Lung (tissue), 12 donors: ENCODE data around the gene TMPRSS13. TPM values are rescaled to one million over a fixed set of nuclear protein-coding genes. Genes with fewer than 3 reads are reported as not detected.
A peak's percentile ranks its signal among the peaks of the same experiment; 100 is the strongest.
"Not testable (repeated sequence)": the region's sequence is repeated elsewhere in the genome, so short reads cannot be mapped to it uniquely, and the experiment has no call there.

Source experiments
- ATAC-seq: fragments of 200-7000 bp; cut with Tn5 transposase; one replicate; pipeline ENCODE4 v1.9.1; 2020; ENCODE audit warnings: moderate number of reproducible peaks; ENCODE audit not compliant: insufficient read depth, low FRiP score
- DNase-seq, 3 donors: peaks; one replicate each; pipeline ENCODE4 v3.0.0-alpha.2; 2013 to 2017
- H3K27ac ChIP-seq, 2 donors: one replicate each; pipeline ENCODE4 v1.5.1; 2013; ENCODE audit warnings: mild to moderate bottlenecking in 2 of 2, moderate library complexity in 2 of 2, control low read depth in 1 of 2, inconsistent platforms in 1 of 2, low read depth in 1 of 2, low read length in 1 of 2
- H3K27me3 ChIP-seq, 3 donors: one replicate each; pipeline ENCODE4 v1.5.1; 2013; ENCODE audit warnings: low read length in 2 of 3; ENCODE audit not compliant: control insufficient read depth in 3 of 3, insufficient read depth in 3 of 3
- H3K36me3 ChIP-seq, 4 donors: one replicate each; pipeline ENCODE4 v1.5.1; 2013; ENCODE audit warnings: low read length in 4 of 4, mild to moderate bottlenecking in 1 of 4, moderate library complexity in 1 of 4; ENCODE audit not compliant: control insufficient read depth in 4 of 4, insufficient read depth in 4 of 4
- H3K4me1 ChIP-seq, 5 donors: one replicate each; pipeline ENCODE4 v1.5.1; 2013; ENCODE audit warnings: low read length in 5 of 5, mild to moderate bottlenecking in 2 of 5, moderate library complexity in 1 of 5; ENCODE audit not compliant: control insufficient read depth in 5 of 5, insufficient read depth in 5 of 5
- H3K4me3 ChIP-seq: one replicate; pipeline ENCODE4 v1.5.1; 2013; ENCODE audit warnings: mild to moderate bottlenecking, control low read depth, moderate library complexity
- H3K9ac ChIP-seq, 2 donors: one replicate each; pipeline ENCODE4 v1.5.1; 2013; ENCODE audit warnings: low read length in 2 of 2, control low read depth in 1 of 2; ENCODE audit not compliant: insufficient read depth in 1 of 2
- H3K9me3 ChIP-seq, 4 donors: one replicate each; pipeline ENCODE4 v1.5.1; 2013; ENCODE audit warnings: low read length in 3 of 4, mild to moderate bottlenecking in 1 of 4, moderate library complexity in 1 of 4; ENCODE audit not compliant: control insufficient read depth in 4 of 4, insufficient read depth in 3 of 4
- WGBS, 2 donors: extraction: QIAGEN DNeasy Blood & Tissue Kit; methylation state at CpG; one replicate each; pipeline ENCODE4 v1.1.7; 2013; 5-methylcytosine and 5-hydroxymethylcytosine counted together
- polyA plus RNA-seq, 2 donors: library from polyadenylated mRNA; stranded (reverse); fragments of 200-250 nt; gene quantifications; one replicate each; pipeline ENCODE4 v1.2.1, GENCODE V29; 2013
- total RNA-seq, 2 donors: library from RNA; depleted of rRNA in 1 of 2; stranded (reverse); fragments of >200 nt in 1 of 2; gene quantifications; one replicate each; pipeline ENCODE4 v1.2.1, GENCODE V29; 2014 to 2021
- TF ChIP-seq, protein P1 (sequence below): IDR thresholded peaks from 2 replicates; pipeline ENCODE4 v1.5.1; 2012; ENCODE audit warnings: mild to moderate bottlenecking; ENCODE audit errors: control extremely low read depth, extremely low read depth
- donor health status: control.
- donor health status: control.
- donor health status: Bipolar disorder and iron deficiency.
- donor health status: healthy.
- donor health status: DM: yes; HTN: yes; CAD: no.

TMPRSS13 gene
- total and polyA plus RNA-seq, 4 donors: 5.8 to 9.4 (median 9.2) TPM

DNA sequence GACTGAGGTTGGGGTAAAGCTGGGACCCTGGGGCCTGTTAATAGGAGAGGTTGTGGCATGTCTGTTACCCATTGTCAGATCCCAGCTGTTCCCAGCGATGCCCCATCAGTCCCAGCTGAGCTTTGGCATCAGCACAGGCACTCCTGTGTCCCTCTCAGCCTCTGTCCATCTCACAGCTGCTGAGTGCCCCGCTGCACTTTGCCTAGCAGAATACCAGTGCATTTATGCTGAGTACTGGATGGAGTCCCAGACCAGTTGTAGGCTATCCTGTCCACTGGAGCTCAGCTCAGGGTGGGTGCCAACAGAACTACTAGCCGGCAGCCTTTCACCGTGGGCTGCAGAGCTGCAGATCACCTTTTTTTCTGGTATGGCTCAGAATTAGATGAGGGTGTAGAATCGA, 62.7 kb downstream of the TMPRSS13 start:
- peak overlapping the region in 1 of 2 donors; percentile 34 for H3K27ac ChIP-seq
- H3K9ac ChIP-seq: no peak overlapping the region
- no peaks in the 10 kb centered on the region for H3K27me3 ChIP-seq
- ATAC-seq (no peak), DNase-seq (no peak)
- peaks cover 0 to 42% (median 27%) of the 10 kb centered on the region in 5 donors for H3K4me1 ChIP-seq
- no peak overlapping the region for H3K4me3 ChIP-seq
- no peaks in the 10 kb centered on the region for H3K36me3 ChIP-seq
- 79 to 80% methylated on average over 5 of the region's 5 CpGs for WGBS, 2 donors
- H3K9me3 ChIP-seq: no peaks in the 10 kb centered on the region
- TF ChIP-seq, protein P1, sequence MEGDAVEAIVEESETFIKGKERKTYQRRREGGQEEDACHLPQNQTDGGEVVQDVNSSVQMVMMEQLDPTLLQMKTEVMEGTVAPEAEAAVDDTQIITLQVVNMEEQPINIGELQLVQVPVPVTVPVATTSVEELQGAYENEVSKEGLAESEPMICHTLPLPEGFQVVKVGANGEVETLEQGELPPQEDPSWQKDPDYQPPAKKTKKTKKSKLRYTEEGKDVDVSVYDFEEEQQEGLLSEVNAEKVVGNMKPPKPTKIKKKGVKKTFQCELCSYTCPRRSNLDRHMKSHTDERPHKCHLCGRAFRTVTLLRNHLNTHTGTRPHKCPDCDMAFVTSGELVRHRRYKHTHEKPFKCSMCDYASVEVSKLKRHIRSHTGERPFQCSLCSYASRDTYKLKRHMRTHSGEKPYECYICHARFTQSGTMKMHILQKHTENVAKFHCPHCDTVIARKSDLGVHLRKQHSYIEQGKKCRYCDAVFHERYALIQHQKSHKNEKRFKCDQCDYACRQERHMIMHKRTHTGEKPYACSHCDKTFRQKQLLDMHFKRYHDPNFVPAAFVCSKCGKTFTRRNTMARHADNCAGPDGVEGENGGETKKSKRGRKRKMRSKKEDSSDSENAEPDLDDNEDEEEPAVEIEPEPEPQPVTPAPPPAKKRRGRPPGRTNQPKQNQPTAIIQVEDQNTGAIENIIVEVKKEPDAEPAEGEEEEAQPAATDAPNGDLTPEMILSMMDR: no peak

DNA sequence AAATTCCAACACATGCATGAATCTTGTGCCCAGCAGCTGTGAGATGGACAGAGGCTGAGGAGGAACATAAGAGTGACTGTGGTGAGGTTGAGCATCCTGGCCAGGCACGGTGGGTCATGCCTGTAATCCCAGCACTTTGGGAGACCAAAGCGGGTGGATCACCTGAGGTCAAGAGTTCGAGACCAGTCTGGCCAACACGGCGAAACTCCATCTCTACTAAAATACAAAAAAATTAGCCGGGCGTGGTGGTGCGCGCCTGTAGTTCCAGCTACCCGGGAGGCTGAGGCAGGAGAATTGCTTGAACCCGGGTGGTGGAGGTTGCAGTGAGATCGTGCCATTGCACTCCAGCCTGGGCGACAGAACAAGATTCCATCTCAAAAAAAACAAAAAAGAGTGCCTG, 63.7 kb downstream of the TMPRSS13 start:
- WGBS, 2 donors: 96 to 100% methylated on average over 13 of the region's 13 CpGs
- peaks cover 0 to 50% (median 35%) of the 10 kb centered on the region in 5 donors for H3K4me1 ChIP-seq
- ATAC-seq, H3K27me3 ChIP-seq, DNase-seq, H3K27ac ChIP-seq, H3K4me3 ChIP-seq, H3K9ac ChIP-seq, H3K36me3 ChIP-seq, H3K9me3 ChIP-seq: not testable (repeated sequence)

DNA sequence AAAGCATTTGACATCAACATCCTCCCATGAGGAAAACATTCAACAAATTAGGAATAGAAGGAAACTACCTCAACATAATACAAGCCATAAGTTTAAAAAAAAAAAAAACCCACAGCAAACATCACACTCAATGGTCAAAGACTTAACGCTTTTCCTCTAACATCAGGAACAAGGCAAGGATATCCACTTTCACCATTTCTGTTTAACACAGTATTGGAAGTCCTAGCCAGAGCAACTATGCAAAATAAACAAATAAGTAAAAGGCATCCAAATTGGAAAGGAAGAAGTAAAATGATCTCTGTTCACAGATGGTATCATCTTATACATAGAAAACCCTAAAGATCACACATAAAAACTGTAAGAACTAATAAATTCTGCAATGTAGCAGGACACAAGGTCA, 65.8 kb downstream of the TMPRSS13 start:
- TF ChIP-seq, protein P1: no peak
- 63 to 82% methylated on average over 1 of the region's 1 CpG for WGBS, 2 donors
- no peaks in the 10 kb centered on the region for H3K36me3 ChIP-seq
- H3K4me3 ChIP-seq: no peak overlapping the region
- peaks cover 4 to 42% (median 24%) of the 10 kb centered on the region in 5 donors for H3K4me1 ChIP-seq
- no peaks in the 10 kb centered on the region for H3K27me3 ChIP-seq
- no peak overlapping the region for H3K27ac ChIP-seq
- peak in 1 of 3 donors; percentile 65 for DNase-seq
- no peak overlapping the region for H3K9ac ChIP-seq
- H3K9me3 ChIP-seq: no peaks in the 10 kb centered on the region
- no peak for ATAC-seq

DNA sequence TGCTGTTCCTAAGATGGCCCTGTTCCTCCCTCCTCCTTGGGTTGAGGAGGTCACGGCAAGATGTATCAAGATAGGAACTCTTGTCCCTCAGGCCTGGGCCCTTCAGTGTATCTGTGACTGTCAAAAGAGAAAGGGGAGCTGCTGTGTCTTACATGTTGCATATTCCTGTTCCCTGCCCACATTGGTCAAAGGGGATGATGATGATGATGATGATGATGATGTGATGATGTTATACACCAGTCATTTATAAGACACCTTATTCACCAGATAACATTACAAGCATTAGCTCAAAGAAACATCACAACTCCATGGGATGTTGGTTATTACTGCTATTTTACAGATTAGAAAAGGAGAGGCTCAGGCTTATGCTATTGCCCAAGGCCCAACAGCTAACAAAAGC, 66.4 kb downstream of the TMPRSS13 start:
- TF ChIP-seq, protein P1: no peak
- Histone ChIP-seq H3K9me3 (no peaks in the 10 kb centered on the region), H3K9ac (no peak overlapping the region), H3K27ac (peak overlapping the region; percentile 64 to 92), H3K36me3 (no peaks in the 10 kb centered on the region), H3K27me3 (no peaks in the 10 kb centered on the region), H3K4me3 (no peak overlapping the region), H3K4me1 (peaks cover 4 to 48% (median 29%) of the 10 kb centered on the region in 5 donors)
- no peak for ATAC-seq
- WGBS, 2 donors: 91 to 100% methylated on average over 1 of the region's 1 CpG
- no peak for DNase-seq
